Measurements from ENCODE around the gene LCE1E. TPM values are rescaled to one million over a fixed set of nuclear protein-coding genes. Genes with fewer than 3 reads are reported as not detected.

LCE1E gene
- total and polyA plus RNA-seq, 10 of the 15 experiments (the other 5 are each of a cell fraction or from before 2014, with no cell fraction given), result 0.33 to 8.2 (median 1.3) TPM; not detected in 1

GRCh38 chr1:152836870-152837269 lies 50.8 kb downstream of the LCE1E start (continued):
- TF ChIP-seq ASH2L (IDR thresholded peaks at IDR 0.05; ENCODE audit: borderline replicate concordance, low read depth) (no peak), ZNF207 (IDR thresholded peaks at IDR 0.05; ENCODE audit: borderline replicate concordance) (no peak), ZNF24 (IDR thresholded peaks at IDR 0.05) (no peak), SREBF1 (IDR thresholded peaks at IDR 0.05; ENCODE audit: low read length) (no peak), ESRRA (IDR thresholded peaks at IDR 0.05; ENCODE audit: low read length) (no peak)

Other genes with a start within 250 kb of the LCE1E start
Only the 7 nearest of the 25 such genes appear.
- not detected in 2 replicates for gene KPRP, start 28.2 kb upstream of the LCE1E start, total RNA-seq (2014; rRNA removed)
- gene KPRP, start 28.2 kb upstream of the LCE1E start, total RNA-seq (2014; rRNA removed; fragmentation: Illumina TruSeq; extraction: Trizol), result not detected in 2 replicates
- gene KPRP, start 28.2 kb upstream of the LCE1E start, total RNA-seq (2021), result not detected in 2 replicates
- gene KPRP, start 28.2 kb upstream of the LCE1E start, polyA plus RNA-seq (2011; rRNA removed), result not detected in 2 replicates
- not detected in 2 replicates for gene KPRP, start 28.2 kb upstream of the LCE1E start, polyA plus RNA-seq (2014; fragmentation: Illumina TruSeq; extraction: Trizol)
- not detected for gene KPRP, start 28.2 kb upstream of the LCE1E start, polyA plus RNA-seq (2014; fragmentation: Nextera tagmentation; extraction: Ambion mirVana)
- not detected in 2 replicates for gene KPRP, start 28.2 kb upstream of the LCE1E start, polyA plus RNA-seq (2014; rRNA removed)
- gene KPRP, start 28.2 kb upstream of the LCE1E start, polyA plus RNA-seq (2016; fragmentation: Nextera tagmentation; extraction: Ambion mirVana), result not detected
- gene LCE1F, start 11.1 kb upstream of the LCE1E start, total RNA-seq (2014; rRNA removed), result not detected in 2 replicates
- gene LCE1F, start 11.1 kb upstream of the LCE1E start, total RNA-seq (2014; rRNA removed; fragmentation: Illumina TruSeq; extraction: Trizol), result not detected in 2 replicates
- gene LCE1F, start 11.1 kb upstream of the LCE1E start, total RNA-seq (2021), result not detected in 2 replicates
- gene LCE1F, start 11.1 kb upstream of the LCE1E start, polyA plus RNA-seq (2011; rRNA removed), result not detected in 2 replicates
- gene LCE1F, start 11.1 kb upstream of the LCE1E start, polyA plus RNA-seq (2014; fragmentation: Illumina TruSeq; extraction: Trizol), result not detected in 2 replicates
- not detected for gene LCE1F, start 11.1 kb upstream of the LCE1E start, polyA plus RNA-seq (2014; fragmentation: Nextera tagmentation; extraction: Ambion mirVana)
- 0.43 TPM in 1 of 2 replicates, not detected in the other for gene LCE1F, start 11.1 kb upstream of the LCE1E start, polyA plus RNA-seq (2014; rRNA removed)
- gene LCE1F, start 11.1 kb upstream of the LCE1E start, polyA plus RNA-seq (2016; fragmentation: Nextera tagmentation; extraction: Ambion mirVana), result under 1 TPM; 0.72 to 0.96 TPM
- not detected in 2 replicates for gene LCE1D, start 10.5 kb downstream of the LCE1E start, total RNA-seq (2014; rRNA removed)
- gene LCE1D, start 10.5 kb downstream of the LCE1E start, total RNA-seq (2014; rRNA removed; fragmentation: Illumina TruSeq; extraction: Trizol), result not detected in 2 replicates
- gene LCE1D, start 10.5 kb downstream of the LCE1E start, total RNA-seq (2021), result not detected in 2 replicates
- gene LCE1D, start 10.5 kb downstream of the LCE1E start, polyA plus RNA-seq (2011; rRNA removed), result not detected in 2 replicates
- gene LCE1D, start 10.5 kb downstream of the LCE1E start, polyA plus RNA-seq (2014; fragmentation: Illumina TruSeq; extraction: Trizol), result not detected in 2 replicates
- not detected for gene LCE1D, start 10.5 kb downstream of the LCE1E start, polyA plus RNA-seq (2014; fragmentation: Nextera tagmentation; extraction: Ambion mirVana)
- gene LCE1D, start 10.5 kb downstream of the LCE1E start, polyA plus RNA-seq (2014; rRNA removed), result not detected in 2 replicates
- gene LCE1D, start 10.5 kb downstream of the LCE1E start, polyA plus RNA-seq (2016; fragmentation: Nextera tagmentation; extraction: Ambion mirVana), result not detected
- gene LCE1C, start 20.4 kb downstream of the LCE1E start, total RNA-seq (2014; rRNA removed), result 0.23 and 1.5 TPM in 2 replicates
- gene LCE1C, start 20.4 kb downstream of the LCE1E start, total RNA-seq (2014; rRNA removed; fragmentation: Illumina TruSeq; extraction: Trizol), result not detected in 2 replicates
- gene LCE1C, start 20.4 kb downstream of the LCE1E start, total RNA-seq (2021), result 0.77 and 1.7 TPM in 2 replicates
- 0.15 and 0.45 TPM in 2 replicates for gene LCE1C, start 20.4 kb downstream of the LCE1E start, polyA plus RNA-seq (2011; rRNA removed)
- not detected in 2 replicates for gene LCE1C, start 20.4 kb downstream of the LCE1E start, polyA plus RNA-seq (2014; fragmentation: Illumina TruSeq; extraction: Trizol)
- gene LCE1C, start 20.4 kb downstream of the LCE1E start, polyA plus RNA-seq (2014; fragmentation: Nextera tagmentation; extraction: Ambion mirVana), result not detected
- gene LCE1C, start 20.4 kb downstream of the LCE1E start, polyA plus RNA-seq (2014; rRNA removed), result 1.00 and 1.2 TPM in 2 replicates
- gene LCE1C, start 20.4 kb downstream of the LCE1E start, polyA plus RNA-seq (2016; fragmentation: Nextera tagmentation; extraction: Ambion mirVana), result 1 to 10 TPM; 2.5 to 4.1 TPM
- gene LCE1B, start 25.7 kb downstream of the LCE1E start, total RNA-seq (2014; rRNA removed), result 0.16 TPM in 1 of 2 replicates, not detected in the other
- gene LCE1B, start 25.7 kb downstream of the LCE1E start, total RNA-seq (2014; rRNA removed; fragmentation: Illumina TruSeq; extraction: Trizol), result 0.18 and 0.36 TPM in 2 replicates
- 0.74 TPM in 1 of 2 replicates, not detected in the other for gene LCE1B, start 25.7 kb downstream of the LCE1E start, total RNA-seq (2021)
- 0.66 and 0.86 TPM in 2 replicates for gene LCE1B, start 25.7 kb downstream of the LCE1E start, polyA plus RNA-seq (2011; rRNA removed)
- gene LCE1B, start 25.7 kb downstream of the LCE1E start, polyA plus RNA-seq (2014; fragmentation: Illumina TruSeq; extraction: Trizol), result 0.13 and 0.73 TPM in 2 replicates
- gene LCE1B, start 25.7 kb downstream of the LCE1E start, polyA plus RNA-seq (2014; fragmentation: Nextera tagmentation; extraction: Ambion mirVana), result under 1 TPM in 1 of 2 experiments, not detected in 1; 0.20 TPM
- 0.44 and 0.45 TPM in 2 replicates for gene LCE1B, start 25.7 kb downstream of the LCE1E start, polyA plus RNA-seq (2014; rRNA removed)
- 1 to 10 TPM; 2.4 to 3.3 TPM for gene LCE1B, start 25.7 kb downstream of the LCE1E start, polyA plus RNA-seq (2016; fragmentation: Nextera tagmentation; extraction: Ambion mirVana)
- not detected in 2 replicates for gene LCE1A, start 41.2 kb downstream of the LCE1E start, total RNA-seq (2014; rRNA removed)
- gene LCE1A, start 41.2 kb downstream of the LCE1E start, total RNA-seq (2014; rRNA removed; fragmentation: Illumina TruSeq; extraction: Trizol), result not detected in 2 replicates
- gene LCE1A, start 41.2 kb downstream of the LCE1E start, total RNA-seq (2021), result not detected in 2 replicates
- gene LCE1A, start 41.2 kb downstream of the LCE1E start, polyA plus RNA-seq (2011; rRNA removed), result not detected in 2 replicates
- not detected in 2 replicates for gene LCE1A, start 41.2 kb downstream of the LCE1E start, polyA plus RNA-seq (2014; fragmentation: Illumina TruSeq; extraction: Trizol)
- gene LCE1A, start 41.2 kb downstream of the LCE1E start, polyA plus RNA-seq (2014; fragmentation: Nextera tagmentation; extraction: Ambion mirVana), result not detected
- gene LCE1A, start 41.2 kb downstream of the LCE1E start, polyA plus RNA-seq (2014; rRNA removed), result not detected in 2 replicates
- not detected for gene LCE1A, start 41.2 kb downstream of the LCE1E start, polyA plus RNA-seq (2016; fragmentation: Nextera tagmentation; extraction: Ambion mirVana)
- 0.45 TPM in 1 of 2 replicates, not detected in the other for gene LCE6A, start 56.6 kb downstream of the LCE1E start, total RNA-seq (2014; rRNA removed)
- not detected in 2 replicates for gene LCE6A, start 56.6 kb downstream of the LCE1E start, total RNA-seq (2014; rRNA removed; fragmentation: Illumina TruSeq; extraction: Trizol)
- not detected in 2 replicates for gene LCE6A, start 56.6 kb downstream of the LCE1E start, total RNA-seq (2021)
- not detected in 2 replicates for gene LCE6A, start 56.6 kb downstream of the LCE1E start, polyA plus RNA-seq (2011; rRNA removed)
- gene LCE6A, start 56.6 kb downstream of the LCE1E start, polyA plus RNA-seq (2014; fragmentation: Illumina TruSeq; extraction: Trizol), result not detected in 2 replicates
- gene LCE6A, start 56.6 kb downstream of the LCE1E start, polyA plus RNA-seq (2014; fragmentation: Nextera tagmentation; extraction: Ambion mirVana), result not detected
- not detected in 2 replicates for gene LCE6A, start 56.6 kb downstream of the LCE1E start, polyA plus RNA-seq (2014; rRNA removed)
- not detected for gene LCE6A, start 56.6 kb downstream of the LCE1E start, polyA plus RNA-seq (2016; fragmentation: Nextera tagmentation; extraction: Ambion mirVana)